ENCODE measurements around the gene CYP11A1. TPM values are rescaled to one million over a fixed set of nuclear protein-coding genes. Genes with fewer than 3 reads are reported as not detected.

The CYP11A1 gene
- total RNA-seq, 3 donors from 2014 or later, result 0.33 to 0.41 (median 0.40) TPM

GRCh38 chr15:74343127-74343796 lies 24.2 kb downstream of the CYP11A1 start:
- no peaks in the 10 kb centered on the region for H3K36me3 Mint-ChIP-seq (ENCODE audit: insufficient read depth)
- ATAC-seq, result no peak
- H3K27me3 Mint-ChIP-seq (ENCODE audit: low read depth), result peaks cover 4% of the 10 kb centered on the region
- H3K9me3 Mint-ChIP-seq, result no peaks in the 10 kb centered on the region
- H3K4me3 Mint-ChIP-seq, result no peak overlapping the region
- no peak for DNase-seq
- peaks cover 2% of the 10 kb centered on the region for H3K4me1 Mint-ChIP-seq (ENCODE audit: low read depth)

- no peaks in the 10 kb centered on the region for H3K9me3 Mint-ChIP-seq
- no peaks in the 10 kb centered on the region for H3K27me3 Mint-ChIP-seq (ENCODE audit: low read depth)
Measured at GRCh38 chr15:74340150-74340549, 27.3 kb downstream of the CYP11A1 start.

GRCh38 chr15:74339371-74339770 lies 28.1 kb downstream of the CYP11A1 start:
- no peak for ATAC-seq
- Mint-ChIP-seq H3K4me3 (no peak overlapping the region), H3K36me3 (ENCODE audit: insufficient read depth) (no peaks in the 10 kb centered on the region), H3K27me3 (ENCODE audit: low read depth) (no peaks in the 10 kb centered on the region), H3K9me3 (no peaks in the 10 kb centered on the region), H3K4me1 (ENCODE audit: low read depth) (no peaks in the 10 kb centered on the region)
- DNase-seq, result no peak

More at GRCh38 chr15:74340150-74340549, 27.3 kb downstream of the CYP11A1 start:
- ATAC-seq, result no peak
- Mint-ChIP-seq H3K4me1 (ENCODE audit: low read depth) (no peaks in the 10 kb centered on the region), H3K4me3 (no peak overlapping the region), H3K36me3 (ENCODE audit: insufficient read depth) (no peaks in the 10 kb centered on the region)
- DNase-seq, result no peak

GRCh38 chr15:74338676-74339075 lies 28.8 kb downstream of the CYP11A1 start:
- H3K27me3 Mint-ChIP-seq (ENCODE audit: low read depth), result no peaks in the 10 kb centered on the region
- ATAC-seq, result no peak
- no peaks in the 10 kb centered on the region for H3K9me3 Mint-ChIP-seq
- DNase-seq, result no peak
- no peaks in the 10 kb centered on the region for H3K4me1 Mint-ChIP-seq (ENCODE audit: low read depth)
- H3K36me3 Mint-ChIP-seq (ENCODE audit: insufficient read depth), result no peaks in the 10 kb centered on the region
- no peak overlapping the region for H3K4me3 Mint-ChIP-seq

GRCh38 chr15:74337607-74338211 lies 29.7 kb downstream of the CYP11A1 start:
- Mint-ChIP-seq H3K9me3 (no peaks in the 10 kb centered on the region), H3K36me3 (ENCODE audit: insufficient read depth) (no peaks in the 10 kb centered on the region), H3K27me3 (ENCODE audit: low read depth) (no peaks in the 10 kb centered on the region), H3K4me3 (no peak overlapping the region), H3K4me1 (ENCODE audit: low read depth) (no peaks in the 10 kb centered on the region)
- DNase-seq, result no peak
- ATAC-seq, result no peak

GRCh38 chr15:74337146-74337545 lies 30.3 kb downstream of the CYP11A1 start:
- no peak overlapping the region for H3K4me3 Mint-ChIP-seq
- no peaks in the 10 kb centered on the region for H3K9me3 Mint-ChIP-seq
- DNase-seq, result no peak

GRCh38 chr15:74336061-74337005 lies 31.1 kb downstream of the CYP11A1 start:
- ATAC-seq, result no peak

More at GRCh38 chr15:74337146-74337545, 30.3 kb downstream of the CYP11A1 start:
- no peaks in the 10 kb centered on the region for H3K36me3 Mint-ChIP-seq (ENCODE audit: insufficient read depth)
- no peaks in the 10 kb centered on the region for H3K27me3 Mint-ChIP-seq (ENCODE audit: low read depth)
- no peaks in the 10 kb centered on the region for H3K4me1 Mint-ChIP-seq (ENCODE audit: low read depth)
- no peak for ATAC-seq

GRCh38 chr15:74335396-74335795 lies 32.0 kb downstream of the CYP11A1 start:
- H3K27me3 Mint-ChIP-seq (ENCODE audit: low read depth), result no peaks in the 10 kb centered on the region
- H3K4me3 Mint-ChIP-seq, result no peak overlapping the region
- ATAC-seq (no peak), DNase-seq (no peak)
- no peaks in the 10 kb centered on the region for H3K36me3 Mint-ChIP-seq (ENCODE audit: insufficient read depth)
- no peaks in the 10 kb centered on the region for H3K9me3 Mint-ChIP-seq
- no peaks in the 10 kb centered on the region for H3K4me1 Mint-ChIP-seq (ENCODE audit: low read depth)

More at GRCh38 chr15:74336061-74337005, 31.1 kb downstream of the CYP11A1 start:
- Mint-ChIP-seq H3K27me3 (ENCODE audit: low read depth) (no peaks in the 10 kb centered on the region), H3K36me3 (ENCODE audit: insufficient read depth) (no peaks in the 10 kb centered on the region), H3K4me3 (no peak overlapping the region), H3K4me1 (ENCODE audit: low read depth) (no peaks in the 10 kb centered on the region), H3K9me3 (no peaks in the 10 kb centered on the region)
- no peak for DNase-seq

GRCh38 chr15:74334127-74334526 lies 33.3 kb downstream of the CYP11A1 start:
- H3K9me3 Mint-ChIP-seq, result no peaks in the 10 kb centered on the region
- no peaks in the 10 kb centered on the region for H3K27me3 Mint-ChIP-seq (ENCODE audit: low read depth)
- no peaks in the 10 kb centered on the region for H3K4me1 Mint-ChIP-seq (ENCODE audit: low read depth)
- ATAC-seq, result no peak
- H3K4me3 Mint-ChIP-seq, result no peak overlapping the region
- no peaks in the 10 kb centered on the region for H3K36me3 Mint-ChIP-seq (ENCODE audit: insufficient read depth)
- no peak for DNase-seq

GRCh38 chr15:74333662-74334061 lies 33.8 kb downstream of the CYP11A1 start:
- no peak for DNase-seq
- no peaks in the 10 kb centered on the region for H3K36me3 Mint-ChIP-seq (ENCODE audit: insufficient read depth)
- no peak for ATAC-seq
- no peaks in the 10 kb centered on the region for H3K27me3 Mint-ChIP-seq (ENCODE audit: low read depth)
- H3K4me1 Mint-ChIP-seq (ENCODE audit: low read depth), result no peaks in the 10 kb centered on the region
- no peaks in the 10 kb centered on the region for H3K9me3 Mint-ChIP-seq
- no peak overlapping the region for H3K4me3 Mint-ChIP-seq

GRCh38 chr15:74333093-74333492 lies 34.4 kb downstream of the CYP11A1 start:
- no peaks in the 10 kb centered on the region for H3K36me3 Mint-ChIP-seq (ENCODE audit: insufficient read depth)
- no peaks in the 10 kb centered on the region for H3K9me3 Mint-ChIP-seq

GRCh38 chr15:74332611-74333010 lies 34.8 kb downstream of the CYP11A1 start:
- Mint-ChIP-seq H3K36me3 (ENCODE audit: insufficient read depth) (no peaks in the 10 kb centered on the region), H3K4me1 (ENCODE audit: low read depth) (peaks cover 5% of the 10 kb centered on the region), H3K4me3 (no peak overlapping the region), H3K9me3 (no peaks in the 10 kb centered on the region), H3K27me3 (ENCODE audit: low read depth) (no peaks in the 10 kb centered on the region)
- no peak for DNase-seq
- ATAC-seq, result no peak

More at GRCh38 chr15:74333093-74333492, 34.4 kb downstream of the CYP11A1 start:
- no peaks in the 10 kb centered on the region for H3K27me3 Mint-ChIP-seq (ENCODE audit: low read depth)
- ATAC-seq, result no peak
- no peak for DNase-seq
- peaks cover 4% of the 10 kb centered on the region for H3K4me1 Mint-ChIP-seq (ENCODE audit: low read depth)
- H3K4me3 Mint-ChIP-seq, result no peak overlapping the region

GRCh38 chr15:74332011-74332410 lies 35.4 kb downstream of the CYP11A1 start:
- peaks cover 5% of the 10 kb centered on the region for H3K4me1 Mint-ChIP-seq (ENCODE audit: low read depth)
- H3K9me3 Mint-ChIP-seq, result no peaks in the 10 kb centered on the region
- no peaks in the 10 kb centered on the region for H3K36me3 Mint-ChIP-seq (ENCODE audit: insufficient read depth)
- no peaks in the 10 kb centered on the region for H3K27me3 Mint-ChIP-seq (ENCODE audit: low read depth)
- DNase-seq (no peak), ATAC-seq (no peak)
- no peak overlapping the region for H3K4me3 Mint-ChIP-seq

- H3K4me3 Mint-ChIP-seq, result no peak overlapping the region
- no peaks in the 10 kb centered on the region for H3K9me3 Mint-ChIP-seq
- ATAC-seq (no peak), DNase-seq (no peak)
- H3K36me3 Mint-ChIP-seq (ENCODE audit: insufficient read depth), result no peaks in the 10 kb centered on the region
- H3K27me3 Mint-ChIP-seq (ENCODE audit: low read depth), result no peaks in the 10 kb centered on the region
- peaks cover 5% of the 10 kb centered on the region for H3K4me1 Mint-ChIP-seq (ENCODE audit: low read depth)
Measured at GRCh38 chr15:74330861-74331408, 36.5 kb downstream of the CYP11A1 start.
